Upper lobe of left lung (tissue), 4 donors: Measurements from ENCODE around the gene IRF4.

Source experiments
- EP300 ChIP-seq, 4 donors: sonication (generic); formaldehyde crosslinking; IDR thresholded peaks; one replicate each; pipeline ENCODE4 v1.5.1; 2017; ENCODE audit warnings: antibody characterized with exemption in 4 of 4, control low read depth in 2 of 4
- POLR2A ChIP-seq, 4 donors: fragments of 450-650 bp; IDR thresholded peaks; one replicate each; pipeline ENCODE4 v1.5.1; 2016 to 2017; ENCODE audit warnings: antibody characterized with exemption in 4 of 4, mild to moderate bottlenecking in 2 of 4
- POLR2AphosphoS5 ChIP-seq, 2 donors: sonication (generic); formaldehyde crosslinking; IDR thresholded peaks; one replicate each; pipeline ENCODE4 v1.5.1; 2017; ENCODE audit warnings: antibody characterized with exemption in 2 of 2
- TF ChIP-seq, protein P1 (sequence below), 6 experiments: fragments of 450-650 bp in 4 of 6; fragments of 200-600 bp in 2 of 6; sonication (generic) in 2 of 6; IDR thresholded peaks; one replicate each; pipeline ENCODE4 v1.5.1; 2016 to 2019; ENCODE audit warnings: antibody characterized with exemption in 6 of 6

DNA sequence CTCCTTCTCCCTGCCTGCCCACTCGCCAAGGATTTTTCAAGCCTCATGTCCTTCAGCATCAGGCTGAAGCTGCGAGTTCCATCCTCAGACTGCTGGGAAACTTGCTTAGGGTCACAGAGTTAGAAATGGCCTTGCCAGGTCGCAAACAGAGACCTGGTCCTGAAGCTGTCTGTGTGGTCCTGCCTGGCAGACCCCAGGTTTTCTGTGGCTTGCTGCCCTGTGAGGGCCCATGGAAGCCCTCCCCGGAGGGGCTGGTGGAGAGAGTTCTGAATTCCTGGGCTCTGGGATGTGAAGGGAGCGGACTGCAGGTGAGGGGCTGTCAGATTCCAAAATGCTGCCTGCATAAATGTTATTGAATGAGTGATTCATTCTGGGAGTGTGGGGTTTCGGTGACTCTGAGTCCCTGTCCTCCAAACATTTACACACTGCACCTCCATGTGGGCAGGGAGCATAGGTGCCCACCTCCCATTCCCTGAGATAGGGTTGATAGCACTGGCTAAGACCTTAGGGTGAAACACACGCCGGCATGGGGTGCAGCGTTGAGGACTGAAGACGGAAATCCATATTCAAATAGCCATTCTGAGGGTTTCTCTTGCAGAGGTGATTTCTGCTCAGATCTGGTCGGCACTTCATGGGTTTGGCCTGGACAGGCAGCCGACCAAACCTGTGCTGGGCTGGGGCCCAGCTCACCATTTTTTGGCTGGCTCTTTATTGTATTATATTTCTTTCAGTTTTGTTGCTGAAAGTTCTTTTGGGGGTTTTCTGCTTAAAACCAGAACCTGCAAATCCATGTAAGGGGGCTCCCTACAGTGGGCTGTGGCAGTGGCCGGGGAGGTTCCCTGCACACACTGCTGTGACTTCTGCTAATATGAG lies 21.8 kb upstream of the IRF4 start:
- TF ChIP-seq POLR2AphosphoS5 (IDR thresholded peaks at IDR 0.05) = no peak
- TF ChIP-seq, protein P1, sequence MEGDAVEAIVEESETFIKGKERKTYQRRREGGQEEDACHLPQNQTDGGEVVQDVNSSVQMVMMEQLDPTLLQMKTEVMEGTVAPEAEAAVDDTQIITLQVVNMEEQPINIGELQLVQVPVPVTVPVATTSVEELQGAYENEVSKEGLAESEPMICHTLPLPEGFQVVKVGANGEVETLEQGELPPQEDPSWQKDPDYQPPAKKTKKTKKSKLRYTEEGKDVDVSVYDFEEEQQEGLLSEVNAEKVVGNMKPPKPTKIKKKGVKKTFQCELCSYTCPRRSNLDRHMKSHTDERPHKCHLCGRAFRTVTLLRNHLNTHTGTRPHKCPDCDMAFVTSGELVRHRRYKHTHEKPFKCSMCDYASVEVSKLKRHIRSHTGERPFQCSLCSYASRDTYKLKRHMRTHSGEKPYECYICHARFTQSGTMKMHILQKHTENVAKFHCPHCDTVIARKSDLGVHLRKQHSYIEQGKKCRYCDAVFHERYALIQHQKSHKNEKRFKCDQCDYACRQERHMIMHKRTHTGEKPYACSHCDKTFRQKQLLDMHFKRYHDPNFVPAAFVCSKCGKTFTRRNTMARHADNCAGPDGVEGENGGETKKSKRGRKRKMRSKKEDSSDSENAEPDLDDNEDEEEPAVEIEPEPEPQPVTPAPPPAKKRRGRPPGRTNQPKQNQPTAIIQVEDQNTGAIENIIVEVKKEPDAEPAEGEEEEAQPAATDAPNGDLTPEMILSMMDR (IDR thresholded peaks at IDR 0.05) = no peak
- TF ChIP-seq POLR2A (IDR thresholded peaks at IDR 0.05) = no peak
- no peak for TF ChIP-seq EP300 (IDR thresholded peaks at IDR 0.05)
